Measurements from ENCODE around the gene KSR1. TPM values are rescaled to one million over a fixed set of nuclear protein-coding genes. Genes with fewer than 3 reads are reported as not detected.

Gene KSR1
- total and polyA plus RNA-seq, 9 of the 15 experiments (the other 6 are each of a cell fraction or from before 2014, with no cell fraction given): 1.4 to 51.7 (median 18.4) TPM

- no peak for TF ChIP-seq ZFP1 (CRISPR knock-in tag; IDR thresholded peaks at IDR 0.05)
- no peak for TF ChIP-seq ZNF175 (CRISPR knock-in tag; IDR thresholded peaks at IDR 0.05; ENCODE audit: low read depth)
- no peak for TF ChIP-seq ZNF143 (CRISPR knock-in tag; IDR thresholded peaks at IDR 0.05)
- no peak for TF ChIP-seq ZC3H4 (CRISPR knock-in tag; IDR thresholded peaks at IDR 0.05; ENCODE audit: borderline replicate concordance)
- TF ChIP-seq ARID3B (CRISPR knock-in tag; IDR thresholded peaks at IDR 0.05; ENCODE audit: borderline replicate concordance): no peak
- TF ChIP-seq PURB (CRISPR knock-in tag; IDR thresholded peaks at IDR 0.05; ENCODE audit: low read depth): no peak
- no peak for TF ChIP-seq ZFP91 (CRISPR knock-in tag; IDR thresholded peaks at IDR 0.05)
- no peak for TF ChIP-seq CAMTA2 (CRISPR knock-in tag; conservative IDR thresholded peaks at IDR 0.05)
- TF ChIP-seq CBX3 (IDR thresholded peaks at IDR 0.05; ENCODE audit: borderline replicate concordance in 1 of 2, low read length in 2 of 2): peak in 1 of 2 experiments; percentile 83; a peak in 1 of 3 replicates
- no peak for TF ChIP-seq PBX2 (CRISPR knock-in tag; IDR thresholded peaks at IDR 0.05; ENCODE audit: low read depth)
- no peak for TF ChIP-seq PBX2 (tag; conservative IDR thresholded peaks at IDR 0.05; ENCODE audit: low read depth)
- no peak for TF ChIP-seq PHF20 (IDR thresholded peaks at IDR 0.05; ENCODE audit: partially characterized antibody)
- no peak for TF ChIP-seq KDM1A (IDR thresholded peaks at IDR 0.05)
- no peak for TF ChIP-seq TCF15 (CRISPR knock-in tag; IDR thresholded peaks at IDR 0.05)
- TF ChIP-seq POLR2A (conservative IDR thresholded peaks at IDR 0.05): no peak
- no peak for TF ChIP-seq RBBP5 (IDR thresholded peaks at IDR 0.05; ENCODE audit: borderline replicate concordance, insufficient read depth, low read length, poor library complexity, severe bottlenecking)
- no peak for TF ChIP-seq HMG20B (CRISPR knock-in tag; IDR thresholded peaks at IDR 0.05)
- no peak for TF ChIP-seq ZNF445 (CRISPR knock-in tag; IDR thresholded peaks at IDR 0.05; ENCODE audit: low read depth)
- TF ChIP-seq SRSF1 (IDR thresholded peaks at IDR 0.05; ENCODE audit: low read depth, low read length): no peak
- no peak for TF ChIP-seq DNMT1 (IDR thresholded peaks at IDR 0.05)
- TF ChIP-seq C11orf30 (IDR thresholded peaks at IDR 0.05; ENCODE audit: low read depth): peak; percentile 54; the same call in 1 of the 2 replicates
- no peak for TF ChIP-seq CBX8 (IDR thresholded peaks at IDR 0.05; ENCODE audit: borderline replicate concordance, extremely low read depth, low read depth, low read length, poor library complexity, severe bottlenecking)
- peak; percentile 37 for TF ChIP-seq EGR1 (conservative IDR thresholded peaks at IDR 0.05)
- TF ChIP-seq SRSF9 (IDR thresholded peaks at IDR 0.05; ENCODE audit: borderline replicate concordance, low read depth, low read length): no peak
Observed at GRCh38 chr17:27569257-27569722, 113.0 kb downstream of the KSR1 start (continued).
